ENCODE results near the gene OR56A5.
A peak's percentile ranks its signal among the peaks of the same experiment; 100 is the strongest.

The OR56A5 gene

GRCh38 chr11:5938603-5938965 lies 29.7 kb downstream of the OR56A5 start:
- DNase-seq (ENCODE audit: low read depth), result peak; percentile 35
- peak overlapping the region; percentile 59 for H3K4me3 ChIP-seq (ENCODE audit: low read depth, low read length)
- TF ChIP-seq, protein P1, sequence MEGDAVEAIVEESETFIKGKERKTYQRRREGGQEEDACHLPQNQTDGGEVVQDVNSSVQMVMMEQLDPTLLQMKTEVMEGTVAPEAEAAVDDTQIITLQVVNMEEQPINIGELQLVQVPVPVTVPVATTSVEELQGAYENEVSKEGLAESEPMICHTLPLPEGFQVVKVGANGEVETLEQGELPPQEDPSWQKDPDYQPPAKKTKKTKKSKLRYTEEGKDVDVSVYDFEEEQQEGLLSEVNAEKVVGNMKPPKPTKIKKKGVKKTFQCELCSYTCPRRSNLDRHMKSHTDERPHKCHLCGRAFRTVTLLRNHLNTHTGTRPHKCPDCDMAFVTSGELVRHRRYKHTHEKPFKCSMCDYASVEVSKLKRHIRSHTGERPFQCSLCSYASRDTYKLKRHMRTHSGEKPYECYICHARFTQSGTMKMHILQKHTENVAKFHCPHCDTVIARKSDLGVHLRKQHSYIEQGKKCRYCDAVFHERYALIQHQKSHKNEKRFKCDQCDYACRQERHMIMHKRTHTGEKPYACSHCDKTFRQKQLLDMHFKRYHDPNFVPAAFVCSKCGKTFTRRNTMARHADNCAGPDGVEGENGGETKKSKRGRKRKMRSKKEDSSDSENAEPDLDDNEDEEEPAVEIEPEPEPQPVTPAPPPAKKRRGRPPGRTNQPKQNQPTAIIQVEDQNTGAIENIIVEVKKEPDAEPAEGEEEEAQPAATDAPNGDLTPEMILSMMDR (IDR thresholded peaks at IDR 0.05; ENCODE audit: control insufficient read depth, extremely low read depth, insufficient read depth), result no peak

GRCh38 chr11:5937868-5938602 lies 30.3 kb downstream of the OR56A5 start:
- peak overlapping the region; percentile 59 for H3K4me3 ChIP-seq (ENCODE audit: low read depth, low read length)
- DNase-seq (ENCODE audit: low read depth), result peak; percentile 30
- TF ChIP-seq, protein P1 (IDR thresholded peaks at IDR 0.05; ENCODE audit: control insufficient read depth, extremely low read depth, insufficient read depth), result no peak

GRCh38 chr11:5933116-5933515 lies 35.2 kb downstream of the OR56A5 start:
- TF ChIP-seq, protein P1 (IDR thresholded peaks at IDR 0.05; ENCODE audit: control insufficient read depth, extremely low read depth, insufficient read depth), result no peak
- DNase-seq (ENCODE audit: low read depth), result no peak
- H3K4me3 ChIP-seq (ENCODE audit: low read depth, low read length), result no peak overlapping the region

DNA sequence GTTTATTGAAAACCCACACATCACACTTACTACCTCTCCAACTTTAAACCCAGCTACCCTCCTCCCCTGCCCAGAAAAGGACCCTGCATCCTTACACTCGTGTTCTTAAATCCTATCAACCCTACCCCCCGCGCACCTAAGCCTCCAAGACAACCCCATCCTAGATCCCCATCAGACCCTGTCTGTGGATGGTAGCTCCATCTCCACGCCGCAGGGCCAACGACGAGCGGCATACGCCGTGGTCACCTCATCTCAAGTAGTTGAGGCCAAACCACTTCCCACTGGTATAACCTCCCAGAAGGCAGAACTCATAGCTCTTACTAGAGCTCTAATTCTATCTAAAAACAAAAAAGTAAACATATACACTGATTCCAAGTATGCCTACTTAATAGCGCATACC lies 35.6 kb downstream of the OR56A5 start:
- DNase-seq (ENCODE audit: low read depth), result no peak
- no peak overlapping the region for H3K4me3 ChIP-seq (ENCODE audit: low read depth, low read length)
- TF ChIP-seq, protein P1 (IDR thresholded peaks at IDR 0.05; ENCODE audit: control insufficient read depth, extremely low read depth, insufficient read depth), result no peak

GRCh38 chr11:5931061-5931460 lies 37.2 kb downstream of the OR56A5 start:
- no peak overlapping the region for H3K4me3 ChIP-seq (ENCODE audit: low read depth, low read length)
- TF ChIP-seq, protein P1 (IDR thresholded peaks at IDR 0.05; ENCODE audit: control insufficient read depth, extremely low read depth, insufficient read depth), result no peak
- no peak for DNase-seq (ENCODE audit: low read depth)

DNA sequence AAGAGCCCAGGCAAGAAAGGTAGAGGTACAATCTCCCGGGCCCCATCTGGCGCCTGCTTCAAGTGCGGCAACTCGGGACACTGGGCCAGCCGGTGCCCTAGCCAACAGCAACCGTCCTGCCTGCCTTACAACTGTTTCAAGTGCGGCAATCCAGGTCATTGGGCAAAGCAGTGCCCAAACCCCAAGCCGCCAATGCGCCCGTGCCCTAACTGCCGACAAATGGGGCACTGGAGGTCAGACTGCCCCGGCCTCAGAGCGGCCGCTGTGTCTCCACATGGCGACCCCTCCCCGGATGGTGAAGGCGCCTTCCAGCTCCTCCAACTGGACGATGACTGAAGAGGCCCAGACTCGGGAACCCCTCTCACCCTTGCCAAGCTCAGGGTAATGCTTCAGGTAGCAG lies 37.7 kb downstream of the OR56A5 start:
- DNase-seq (ENCODE audit: low read depth), result no peak
- TF ChIP-seq, protein P1 (IDR thresholded peaks at IDR 0.05; ENCODE audit: control insufficient read depth, extremely low read depth, insufficient read depth), result no peak
- no peak overlapping the region for H3K4me3 ChIP-seq (ENCODE audit: low read depth, low read length)
